CD14-positive monocyte (primary cell): ENCODE data around the gene BEX3. TPM values are rescaled to one million over a fixed set of nuclear protein-coding genes. Genes with fewer than 3 reads are reported as not detected.

Experiments used
- DNase-seq, 3 donors: peaks; one replicate each; pipeline ENCODE4 v3.0.0-alpha.2; 2011 to 2022
- H2AFZ ChIP-seq: 2 replicates; pipeline ENCODE4 v1.6.0; 2012; ENCODE audit warnings: mild to moderate bottlenecking, low read depth, low read length, inconsistent platforms; ENCODE audit not compliant: insufficient read depth, poor library complexity, severe bottlenecking
- H3K27ac ChIP-seq, 2 donors: 1 replicate in 1 of 2; 2 replicates in 1 of 2; pipeline ENCODE4 v1.5.1; 2012 to 2013; ENCODE audit warnings: low read length in 2 of 2, control low read depth in 1 of 2, inconsistent platforms in 1 of 2, low read depth in 1 of 2, mild to moderate bottlenecking in 1 of 2
- H3K27me3 ChIP-seq, 2 donors: one replicate each; pipeline versions ENCODE4 v1.6.0 to v1.6.1; 2011 to 2013; ENCODE audit warnings: low read length in 2 of 2; ENCODE audit not compliant: control insufficient read depth in 2 of 2, insufficient read depth in 2 of 2
- H3K36me3 ChIP-seq, 2 donors: replicated peaks in 1 of 2; 1 replicate in 1 of 2; 2 replicates in 1 of 2; pipeline versions ENCODE4 v1.5.1 to v1.6.1; 2012 to 2013; ENCODE audit warnings: low read length in 2 of 2, control low read depth in 1 of 2, inconsistent platforms in 1 of 2, mild to moderate bottlenecking in 1 of 2; ENCODE audit not compliant: insufficient read depth in 2 of 2, control insufficient read depth in 1 of 2
- H3K4me1 ChIP-seq, 2 donors: 1 replicate in 1 of 2; 2 replicates in 1 of 2; pipeline versions ENCODE4 v1.5.1 to v1.6.1; 2012 to 2013; ENCODE audit warnings: low read length in 2 of 2, control low read depth in 1 of 2, inconsistent platforms in 1 of 2, mild to moderate bottlenecking in 1 of 2, moderate library complexity in 1 of 2; ENCODE audit not compliant: insufficient read depth in 2 of 2, control insufficient read depth in 1 of 2
- H3K4me2 ChIP-seq: replicated peaks from 2 replicates; pipeline ENCODE3; 2012; ENCODE audit warnings: low read length, moderate library complexity, mild to moderate bottlenecking; ENCODE audit not compliant: poor library complexity, severe bottlenecking; ENCODE audit errors: extremely low read depth
- H3K4me3 ChIP-seq, 3 experiments: fragments of 200-600 bp in 1 of 3; sonication (generic) in 1 of 3; replicated peaks in 1 of 3; 1 replicate in 2 of 3; 2 replicates in 1 of 3; pipeline ENCODE4 v1.5.1; 2011 to 2013; ENCODE audit warnings: low read length in 3 of 3, mild to moderate bottlenecking in 3 of 3, control low read depth in 2 of 3, low read depth in 2 of 3, inconsistent platforms in 1 of 3, moderate library complexity in 1 of 3
- H3K79me2 ChIP-seq: 2 replicates; pipeline ENCODE4 v1.6.0; 2012; ENCODE audit warnings: mild to moderate bottlenecking, control low read depth, inconsistent platforms, low read length, moderate library complexity; ENCODE audit not compliant: insufficient read depth
- H3K9ac ChIP-seq: 2 replicates; pipeline ENCODE4 v1.6.0; 2017; ENCODE audit warnings: low read length, mild to moderate bottlenecking; ENCODE audit not compliant: insufficient read depth, poor library complexity, severe bottlenecking
- H3K9me3 ChIP-seq, 2 donors: replicated peaks in 1 of 2; 1 replicate in 1 of 2; 2 replicates in 1 of 2; pipeline versions ENCODE4 v1.5.1 to v1.6.1; 2012 to 2013; ENCODE audit warnings: low read length in 2 of 2, control low read depth in 1 of 2; ENCODE audit not compliant: control insufficient read depth in 1 of 2, insufficient read depth in 1 of 2
- H4K20me1 ChIP-seq: 2 replicates; pipeline ENCODE4 v1.6.0; 2012; ENCODE audit warnings: mild to moderate bottlenecking, low read length, control low read depth, moderate library complexity; ENCODE audit not compliant: insufficient read depth
- H3K27ac Mint-ChIP-seq, 7 donors: one replicate each; pipeline ENCODE4 v1.8.0; 2020; ENCODE audit warnings: mild to moderate bottlenecking in 7 of 7, mixed read lengths in 7 of 7, moderate library complexity in 6 of 7, inconsistent platforms in 2 of 7
- H3K27me3 Mint-ChIP-seq, 3 donors: one replicate each; pipeline ENCODE4 v1.8.0; 2021 to 2022; ENCODE audit warnings: low read depth in 3 of 3, mild to moderate bottlenecking in 3 of 3, mixed read lengths in 3 of 3, moderate library complexity in 3 of 3, inconsistent platforms in 1 of 3
- H3K36me3 Mint-ChIP-seq, 2 donors: one replicate each; pipeline ENCODE4 v1.8.0; 2020; ENCODE audit warnings: mixed read lengths in 2 of 2, inconsistent platforms in 1 of 2, mild to moderate bottlenecking in 1 of 2
- H3K4me1 Mint-ChIP-seq: one replicate; pipeline ENCODE4 v1.8.0; 2020; ENCODE audit warnings: mild to moderate bottlenecking, mixed read lengths
- H3K4me3 Mint-ChIP-seq, 2 donors: one replicate each; pipeline ENCODE4 v1.8.0; 2020; ENCODE audit warnings: mild to moderate bottlenecking in 2 of 2, mixed read lengths in 2 of 2, moderate library complexity in 1 of 2
- H3K9me3 Mint-ChIP-seq, 7 donors: one replicate each; pipeline ENCODE4 v1.8.0; 2020 to 2022; ENCODE audit warnings: mixed read lengths in 7 of 7, mild to moderate bottlenecking in 6 of 7, moderate library complexity in 6 of 7, inconsistent platforms in 2 of 7
- CTCF ChIP-seq: fragments of 200-600 bp; IDR thresholded peaks from one replicate; pipeline ENCODE4 v1.8.0; 2022; ENCODE audit warnings: antibody characterized with exemption, mild to moderate bottlenecking
- WGBS: methylation state at CpG from one replicate; pipeline ENCODE4 v1.1.5; 2013; ENCODE audit warnings: missing lambda C conversion rate; ENCODE audit not compliant: insufficient coverage; 5-methylcytosine and 5-hydroxymethylcytosine counted together
- intact Hi-C, 2 donors: fragments of 100-400 bp; cut with micrococcal nuclease; formaldehyde crosslinking; loops; one replicate each; pipeline versions ENCODE4 v1.15.0 to v1.15.1; 2023
- polyA plus RNA-seq, 3 donors: library from polyadenylated mRNA; depleted of rRNA in 1 of 3; unstranded in 2 of 3; stranded (reverse) in 1 of 3; fragments of 300-500 nt in 2 of 3; fragments of >200 nt in 1 of 3; fragmentation: Illumina TruSeq in 2 of 3; gene quantifications; 1 replicate in 2 of 3; 2 replicates in 1 of 3; pipeline ENCODE4 v1.2.3, GENCODE V29; 2012 to 2021

BEX3 gene
- polyA plus RNA-seq, 3 donors = 0.49 to 2.7 (median 2.0) TPM

- H2AFZ ChIP-seq = no peak overlapping the region
- peaks cover 0 to 3% (median 0%) of the 10 kb centered on the region in 7 donors for H3K9me3 Mint-ChIP-seq
- no peaks in the 10 kb centered on the region for H3K27me3 ChIP-seq
- peaks cover 0 to 7% (median 0%) of the 10 kb centered on the region in 3 donors for H3K27me3 Mint-ChIP-seq
- no CpG with 5 or more reads among the region's 2 CpGs for WGBS
- no peaks in the 10 kb centered on the region for H3K79me2 ChIP-seq
- H4K20me1 ChIP-seq = no peaks in the 10 kb centered on the region
- H3K36me3 Mint-ChIP-seq = no peaks in the 10 kb centered on the region
- H3K9me3 ChIP-seq = no peaks in the 10 kb centered on the region
- H3K4me1 ChIP-seq = peaks cover 6% of the 10 kb centered on the region in 2 donors
- no peak for TF ChIP-seq CTCF
- H3K9ac ChIP-seq = no peak overlapping the region
- DNase-seq = no peak
- H3K4me1 Mint-ChIP-seq = peaks cover 17% of the 10 kb centered on the region
- H3K27ac ChIP-seq = no peak overlapping the region
- intact Hi-C loops = no loop called here
- H3K4me2 ChIP-seq = no peak overlapping the region
- H3K4me3 Mint-ChIP-seq = no peak overlapping the region
- no peak overlapping the region for H3K4me3 ChIP-seq
- H3K36me3 ChIP-seq = no peaks in the 10 kb centered on the region
- H3K27ac Mint-ChIP-seq = no peak overlapping the region
These were observed 16.2 kb upstream of the BEX3 start for GRCh38 chrX:103360092-103360491.

DNA sequence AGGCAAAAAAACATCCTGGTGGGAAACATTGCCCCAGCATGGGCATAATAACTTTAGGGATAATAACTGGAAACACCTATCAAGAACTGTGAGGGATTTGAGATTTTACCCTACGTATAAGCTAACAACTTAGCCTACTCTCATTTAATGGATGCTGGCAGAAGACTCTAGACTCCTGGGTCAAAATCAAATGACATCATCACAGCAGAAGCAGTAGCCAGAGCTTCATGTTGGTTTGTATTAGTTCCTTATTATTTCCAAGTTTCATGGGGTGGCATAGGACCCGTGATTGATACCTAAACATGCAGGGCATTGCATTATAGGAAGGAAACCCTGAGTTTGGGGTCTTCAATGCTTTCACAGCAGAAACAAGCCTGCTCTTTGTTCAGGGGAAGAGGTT is 15.4 kb upstream of the BEX3 start:
- no peaks in the 10 kb centered on the region for H3K9me3 ChIP-seq
- H3K27me3 ChIP-seq = no peaks in the 10 kb centered on the region
- Mint-ChIP-seq H3K9me3 (peaks cover 0 to 3% (median 0%) of the 10 kb centered on the region in 7 donors), H3K27ac (no peak overlapping the region), H3K36me3 (no peaks in the 10 kb centered on the region), H3K27me3 (peaks cover 0 to 3% (median 0%) of the 10 kb centered on the region in 3 donors), H3K4me1 (peaks cover 14% of the 10 kb centered on the region), H3K4me3 (no peak overlapping the region)
- intact Hi-C loops = no loop called here
- H3K79me2 ChIP-seq = no peaks in the 10 kb centered on the region
- H2AFZ ChIP-seq = no peak overlapping the region
- no peak overlapping the region for H3K27ac ChIP-seq
- WGBS = 20% methylated on average over 1 of the region's 2 CpGs
- no peak for TF ChIP-seq CTCF
- peaks cover 5 to 6% of the 10 kb centered on the region in 2 donors for H3K4me1 ChIP-seq
- H3K4me2 ChIP-seq = no peak overlapping the region
- no peak overlapping the region for H3K4me3 ChIP-seq
- no peaks in the 10 kb centered on the region for H3K36me3 ChIP-seq
- no peak overlapping the region for H3K9ac ChIP-seq
- no peak for DNase-seq
- H4K20me1 ChIP-seq = no peaks in the 10 kb centered on the region
